SKM-1 (cell line): Measurements from ENCODE around the gene GXYLT1.
A peak's percentile ranks its signal among the peaks of the same experiment; 100 is the strongest.
"Not testable (repeated sequence)": the region's sequence is repeated elsewhere in the genome, so short reads cannot be mapped to it uniquely, and the experiment has no call there.

Source experiments
- DNase-seq: peaks from one replicate; lab custom pipeline; 2025; ENCODE audit not compliant: unreplicated experiment; lab: John Stamatoyannopoulos, UW

GXYLT1 gene

GRCh38 chr12:42103155-42103554 lies 41.5 kb downstream of the GXYLT1 start:
- DNase-seq: no peak

DNA sequence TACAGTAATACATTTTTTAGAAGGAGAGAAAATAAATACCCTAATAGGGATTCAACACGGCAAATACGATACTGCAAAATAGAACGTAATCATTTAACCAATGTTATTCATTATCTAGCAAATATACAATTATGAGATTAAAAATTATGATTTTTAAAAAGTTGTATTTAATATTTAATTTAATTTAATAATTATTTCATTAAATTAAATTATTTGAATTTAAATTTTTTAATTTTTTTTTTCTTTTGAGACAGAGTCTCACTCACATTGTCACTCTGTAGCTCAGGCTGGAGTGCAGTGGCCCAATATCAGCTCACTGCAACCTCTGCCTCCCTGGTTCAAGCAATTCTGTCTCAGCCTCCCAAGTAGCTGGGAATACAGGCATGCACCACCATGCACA lies 42.0 kb downstream of the GXYLT1 start:
- no peak for DNase-seq

GRCh38 chr12:42099433-42099832 lies 45.2 kb downstream of the GXYLT1 start:
- no peak for DNase-seq

GRCh38 chr12:42097971-42098370 lies 46.7 kb downstream of the GXYLT1 start:
- DNase-seq: no peak

DNA sequence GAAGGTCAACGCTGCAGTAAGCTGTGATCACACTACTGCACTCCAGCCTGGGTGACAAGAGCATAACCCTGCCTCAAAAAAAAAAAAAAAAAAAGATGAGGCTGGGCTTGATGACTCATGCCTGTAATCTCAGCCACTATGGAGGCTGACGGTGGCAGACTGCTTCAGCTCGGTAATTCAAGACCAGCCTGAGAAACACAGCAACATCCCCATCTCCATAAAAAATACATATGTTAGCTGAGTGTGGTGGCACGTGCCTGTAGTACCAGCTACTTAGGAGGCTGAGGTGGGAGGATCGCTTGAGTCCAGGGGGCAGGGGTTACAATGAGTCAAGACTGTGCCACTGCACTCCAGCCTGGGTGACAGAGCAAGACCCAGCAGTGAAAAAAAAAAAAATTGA lies 50.4 kb downstream of the GXYLT1 start:
- no peak for DNase-seq

DNA sequence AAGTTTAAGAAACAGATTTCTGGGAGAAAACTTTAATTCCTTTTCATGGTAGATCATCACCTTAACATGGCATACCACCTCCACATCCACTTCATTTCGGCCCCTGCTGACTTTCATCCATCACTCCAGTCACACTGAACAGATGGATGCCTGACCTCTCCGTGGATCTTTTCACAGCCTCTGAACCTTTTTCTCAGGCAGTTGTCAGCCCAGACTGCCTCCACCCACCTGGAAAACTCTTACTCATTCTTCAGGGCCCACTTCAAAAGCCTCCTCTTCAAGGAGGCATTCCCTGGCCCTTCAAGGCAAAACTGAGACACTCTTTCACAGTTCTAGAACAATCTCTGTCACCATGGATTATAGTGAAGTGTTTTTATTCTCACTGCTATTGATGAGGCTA lies 52.9 kb downstream of the GXYLT1 start:
- DNase-seq: no peak

GRCh38 chr12:42090899-42091298 lies 53.8 kb downstream of the GXYLT1 start:
- DNase-seq: no peak

DNA sequence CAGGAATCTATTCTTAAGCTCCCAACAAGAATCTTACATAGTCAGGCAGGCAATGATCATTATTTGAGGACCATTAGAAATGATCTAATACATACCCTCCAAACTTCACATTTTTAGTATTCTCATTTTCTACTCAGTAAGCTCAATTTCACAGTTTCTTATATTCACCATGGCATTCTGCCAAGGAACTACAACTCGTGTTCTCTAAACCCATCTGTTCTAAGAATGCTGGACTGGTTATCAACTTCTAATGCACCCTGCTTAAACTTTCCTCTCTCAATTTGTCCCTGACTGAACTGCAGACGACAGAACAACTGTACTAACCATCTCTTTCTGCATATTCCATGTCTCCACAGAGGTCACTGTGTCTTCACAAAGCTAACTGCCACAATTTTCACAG lies 58.6 kb downstream of the GXYLT1 start:
- DNase-seq: no peak

DNA sequence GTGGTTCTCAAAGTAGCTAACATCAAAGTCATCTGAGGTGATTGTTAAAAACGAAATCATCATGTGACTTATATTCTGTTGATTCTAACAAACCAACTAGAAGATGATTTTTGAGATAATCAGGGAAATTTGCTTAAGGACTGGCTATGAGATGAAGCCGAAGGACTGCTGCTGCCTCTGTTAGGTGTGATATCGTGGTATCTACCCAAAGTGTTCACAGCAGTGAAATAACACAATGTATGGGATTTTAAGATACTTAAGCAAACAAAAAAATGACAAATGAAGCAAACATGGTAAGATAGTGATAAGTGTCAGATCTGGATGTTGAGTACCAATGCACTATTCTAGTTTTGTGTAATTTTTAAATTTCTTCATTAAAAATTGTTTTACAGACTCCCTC lies 59.1 kb downstream of the GXYLT1 start:
- no peak for DNase-seq

DNA sequence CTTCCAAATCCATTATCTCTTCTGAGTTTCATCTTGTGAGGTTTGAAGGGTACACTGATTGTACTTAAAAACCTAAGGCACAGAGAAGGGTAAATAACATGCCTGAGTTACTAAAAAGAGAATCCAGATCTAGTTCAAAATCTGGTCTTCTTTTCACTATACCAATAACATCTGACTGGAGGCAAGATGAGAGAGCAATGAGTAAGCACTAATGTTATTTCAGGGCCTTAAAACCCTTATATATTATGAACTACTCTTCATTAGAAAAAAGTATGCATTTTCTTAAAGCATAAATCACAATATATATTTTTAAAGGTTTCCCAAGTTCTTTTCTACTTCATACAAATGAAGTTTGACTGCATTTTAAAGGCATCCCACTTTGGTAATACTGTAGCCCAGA lies 60.2 kb downstream of the GXYLT1 start:
- no peak for DNase-seq

DNA sequence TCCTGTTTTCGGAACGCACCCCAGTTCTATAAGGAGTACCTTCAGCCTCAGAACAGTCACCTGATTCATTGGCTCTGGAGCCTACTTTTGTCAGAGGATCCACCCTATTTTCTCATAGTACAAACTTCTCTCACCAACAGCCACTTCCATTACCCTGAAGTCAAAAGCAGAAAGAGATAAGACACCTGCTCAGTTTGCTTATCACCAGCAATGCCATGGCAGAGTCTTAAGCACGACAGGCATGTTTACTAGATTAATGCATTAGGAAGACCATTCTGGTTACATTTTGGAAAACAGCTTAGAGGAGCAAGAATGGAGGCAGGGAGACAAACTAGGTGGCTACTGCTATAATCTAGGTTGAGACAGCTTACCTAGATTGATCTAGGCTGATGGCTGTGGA lies 67.7 kb downstream of the GXYLT1 start:
- no peak for DNase-seq

DNA sequence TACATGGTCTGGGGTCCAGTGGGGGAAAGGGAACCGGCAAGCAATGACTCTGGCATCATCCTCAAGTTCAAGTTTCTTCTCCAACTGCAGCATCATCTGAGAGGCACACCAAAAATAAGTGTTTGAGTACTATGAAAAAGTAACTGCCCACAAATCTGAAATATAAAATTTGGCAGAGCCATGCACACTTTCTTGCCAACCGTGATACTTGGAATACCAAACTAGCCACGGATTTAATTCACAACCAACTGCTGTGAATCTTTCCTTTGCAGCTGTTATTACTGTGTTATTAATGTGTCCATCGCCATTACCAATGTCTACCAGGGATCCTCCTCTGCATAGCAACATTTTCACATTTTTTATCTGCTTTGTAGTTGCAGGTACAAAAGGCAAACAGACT lies 74.6 kb downstream of the GXYLT1 start:
- DNase-seq: no peak

DNA sequence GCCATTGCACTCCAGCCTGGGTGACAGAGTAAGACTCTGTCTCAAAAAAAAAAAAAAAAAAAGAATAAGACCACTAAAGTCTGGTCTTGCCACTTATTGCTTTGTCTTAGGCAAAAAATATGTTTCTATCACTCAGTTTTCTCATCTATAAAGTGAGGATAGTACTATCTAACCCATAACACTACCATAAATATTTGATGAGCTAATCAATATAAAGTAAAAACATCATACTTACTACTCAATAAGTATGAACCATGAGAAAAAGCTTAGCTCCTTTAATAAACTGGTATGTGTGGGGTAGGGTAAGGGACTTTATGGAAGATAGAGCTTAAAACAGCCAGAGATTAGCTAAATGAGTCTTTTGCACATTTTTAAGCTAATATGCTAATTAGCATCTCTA lies 85.5 kb downstream of the GXYLT1 start:
- no peak for DNase-seq

DNA sequence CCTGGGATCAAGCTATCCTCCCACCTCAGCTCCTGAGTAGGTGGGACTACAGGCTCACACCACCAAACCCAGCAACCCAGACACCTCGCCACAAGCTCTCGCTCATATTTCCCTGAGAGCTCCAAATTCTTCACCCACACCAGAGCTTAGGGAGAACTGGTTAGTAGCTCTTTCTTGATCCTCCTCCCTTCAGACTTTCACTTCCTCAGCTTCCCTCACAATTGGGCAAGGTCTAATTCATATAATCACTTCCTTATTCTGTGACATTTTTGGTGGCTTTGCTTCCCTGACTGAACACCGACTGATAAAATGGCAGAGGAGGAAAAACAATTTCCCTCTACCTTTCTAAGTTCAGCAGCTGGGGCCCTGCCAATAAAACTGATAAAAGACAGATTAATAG lies 88.5 kb downstream of the GXYLT1 start:
- DNase-seq: peak; percentile 66

DNA sequence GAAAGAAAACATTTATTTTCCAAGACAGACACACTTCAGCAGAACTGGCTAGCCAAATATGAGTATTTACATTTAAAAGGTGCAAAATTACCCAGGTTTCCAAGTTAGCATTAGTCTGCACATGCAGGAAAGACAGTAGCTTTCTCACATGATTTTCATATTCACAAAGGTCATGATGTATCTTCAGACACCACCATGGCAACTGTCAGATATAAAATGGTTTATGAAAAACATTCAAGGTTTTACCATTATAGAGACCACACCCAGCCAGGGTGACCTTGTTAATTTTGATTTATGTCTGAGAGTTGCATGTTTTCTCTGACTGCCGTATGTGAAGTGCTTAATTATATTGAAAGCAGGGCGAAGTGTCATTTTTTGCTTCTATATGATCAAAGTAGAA lies 91.2 kb downstream of the GXYLT1 start:
- no peak for DNase-seq

DNA sequence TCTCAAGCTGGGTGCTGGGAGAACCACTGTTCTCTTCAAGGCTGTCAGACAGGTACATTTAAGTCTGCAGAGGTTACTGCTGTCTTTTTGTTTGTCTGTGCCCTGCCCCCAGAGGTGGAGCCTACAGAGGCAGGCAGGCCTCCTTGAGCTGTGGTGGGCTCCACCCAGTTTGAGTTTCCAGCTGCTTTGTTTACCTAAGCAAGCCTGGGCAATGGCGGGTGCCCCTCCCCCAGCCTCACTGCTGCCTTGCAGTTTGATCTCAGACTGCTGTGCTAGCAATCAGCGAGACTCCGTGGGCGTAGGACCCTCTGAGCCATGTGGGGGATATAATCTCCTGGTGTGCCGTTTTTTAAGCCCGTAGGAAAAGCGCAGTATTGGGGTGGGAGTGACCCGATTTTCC lies 95.7 kb downstream of the GXYLT1 start:
- DNase-seq: not testable (repeated sequence)

DNA sequence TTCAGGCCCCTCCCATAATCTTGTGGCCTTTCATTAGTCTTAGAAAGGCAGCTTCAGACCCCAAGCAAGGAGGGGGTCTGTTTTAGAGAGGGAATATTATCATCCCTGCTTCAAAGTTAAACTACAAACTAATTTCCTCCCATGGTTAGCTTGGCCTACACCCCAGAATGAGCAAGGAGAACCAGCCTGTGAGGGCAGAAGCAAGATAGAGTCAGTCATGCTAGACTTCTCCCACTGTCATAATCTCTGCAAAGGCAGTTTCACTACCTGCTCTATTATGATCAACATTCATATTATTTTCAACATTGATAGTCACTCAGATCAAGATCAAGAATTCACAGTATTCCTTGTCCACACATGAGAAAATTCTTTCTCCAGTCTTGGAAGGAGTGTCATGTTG lies 105.1 kb downstream of the GXYLT1 start:
- DNase-seq: no peak

- no peak for DNase-seq
These were observed 105.5 kb downstream of the GXYLT1 start for GRCh38 chr12:42039176-42039575.

GRCh38 chr12:42031847-42032564 lies 112.7 kb downstream of the GXYLT1 start:
- no peak for DNase-seq
